Caco-2 (cell line): ENCODE results near the gene C3orf33. TPM values are rescaled to one million over a fixed set of nuclear protein-coding genes. Genes with fewer than 3 reads are reported as not detected.

ENCODE experiments used
- BruUV-seq: library from RNA; stranded (reverse); fragments of 400-500 nt; replicated peaks from 2 replicates; lab custom pipeline; 2021; lab: Mats Ljungman, UMichigan
- CTCF ChIA-PET: fragments of 300-600 bp; sonication (Branson Sonifier 250); formaldehyde crosslinking; loops from one replicate; lab custom pipeline; 2022; ENCODE audit warnings: antibody characterized with exemption; lab: Charles Lee
- POLR2A ChIA-PET: fragments of 300-600 bp; sonication (Branson Sonifier 250); formaldehyde crosslinking; loops from one replicate; lab custom pipeline; 2022; ENCODE audit warnings: antibody characterized with exemption; lab: Charles Lee
- DNase-seq, 2 experiments: peaks; one replicate each; pipeline versions ENCODE4 v3.0.0 to v3.0.0-alpha.2; 2020 to 2022
- H3K27me3 ChIP-seq: replicated peaks from 2 replicates; pipeline ENCODE4 v1.6.0; 2011; ENCODE audit warnings: low read length; ENCODE audit not compliant: control insufficient read depth, insufficient read depth
- H3K36me3 ChIP-seq: 2 replicates; pipeline ENCODE4 v1.5.1; 2011; ENCODE audit warnings: low read length; ENCODE audit not compliant: control insufficient read depth, insufficient read depth
- H3K4me1 ChIP-seq: fragments of 250-450 bp; sonication (Bioruptor Pico); 2 replicates; pipeline ENCODE4 v1.5.1; 2020; ENCODE audit warnings: mild to moderate bottlenecking
- H3K4me3 ChIP-seq: 2 replicates; pipeline ENCODE4 v1.5.1; 2011; ENCODE audit warnings: low read depth, mild to moderate bottlenecking, control low read depth, low read length
- H3K9me3 ChIP-seq: fragments of 250-450 bp; sonication (Bioruptor Pico); 2 replicates; pipeline ENCODE4 v1.5.1; 2020; ENCODE audit warnings: mild to moderate bottlenecking, moderate library complexity
- H3K27ac Mint-ChIP-seq: one replicate; pipeline ENCODE4 v1.8.0; 2022; ENCODE audit warnings: mixed read lengths; ENCODE audit not compliant: unreplicated experiment
- H3K27me3 Mint-ChIP-seq: one replicate; pipeline ENCODE4 v1.8.0; 2022; ENCODE audit warnings: mixed read lengths; ENCODE audit not compliant: insufficient read depth, unreplicated experiment
- H3K36me3 Mint-ChIP-seq: one replicate; pipeline ENCODE4 v1.8.0; 2022; ENCODE audit warnings: mild to moderate bottlenecking, mixed read lengths; ENCODE audit not compliant: insufficient read depth, unreplicated experiment
- H3K4me1 Mint-ChIP-seq: one replicate; pipeline ENCODE4 v1.8.0; 2022; ENCODE audit warnings: low read depth, mixed read lengths; ENCODE audit not compliant: unreplicated experiment
- H3K4me3 Mint-ChIP-seq: one replicate; pipeline ENCODE4 v1.8.0; 2022; ENCODE audit warnings: mild to moderate bottlenecking, moderate library complexity, mixed read lengths; ENCODE audit not compliant: unreplicated experiment
- H3K9me3 Mint-ChIP-seq: one replicate; pipeline ENCODE4 v1.8.0; 2022; ENCODE audit warnings: mixed read lengths; ENCODE audit not compliant: unreplicated experiment
- intact Hi-C: fragments of 100-400 bp; cut with micrococcal nuclease; formaldehyde crosslinking; loops from one replicate; pipeline ENCODE4 v1.10.0; 2022; ENCODE audit not compliant: unreplicated experiment
- total RNA-seq: library from RNA; stranded (reverse); gene quantifications from 2 replicates; pipeline ENCODE4 v1.2.3, GENCODE V29; 2022
- TF ChIP-seq, protein P1 (sequence below), 2 experiments: fragments of 200-600 bp in 1 of 2; IDR thresholded peaks; 1 replicate in 1 of 2; 2 replicates in 1 of 2; pipeline versions ENCODE4 v1.5.1 to v1.8.0; 2011 to 2022; ENCODE audit warnings: antibody characterized with exemption in 1 of 2, control low read depth in 1 of 2, inconsistent platforms in 1 of 2, low read depth in 1 of 2, low read length in 1 of 2, mild to moderate bottlenecking in 1 of 2, moderate library complexity in 1 of 2; ENCODE audit not compliant: insufficient read depth in 1 of 2, severe bottlenecking in 1 of 2, unreplicated experiment in 1 of 2

C3orf33 gene
- total RNA-seq, 1 experiment from 2014 or later, result 5.4 TPM

DNA sequence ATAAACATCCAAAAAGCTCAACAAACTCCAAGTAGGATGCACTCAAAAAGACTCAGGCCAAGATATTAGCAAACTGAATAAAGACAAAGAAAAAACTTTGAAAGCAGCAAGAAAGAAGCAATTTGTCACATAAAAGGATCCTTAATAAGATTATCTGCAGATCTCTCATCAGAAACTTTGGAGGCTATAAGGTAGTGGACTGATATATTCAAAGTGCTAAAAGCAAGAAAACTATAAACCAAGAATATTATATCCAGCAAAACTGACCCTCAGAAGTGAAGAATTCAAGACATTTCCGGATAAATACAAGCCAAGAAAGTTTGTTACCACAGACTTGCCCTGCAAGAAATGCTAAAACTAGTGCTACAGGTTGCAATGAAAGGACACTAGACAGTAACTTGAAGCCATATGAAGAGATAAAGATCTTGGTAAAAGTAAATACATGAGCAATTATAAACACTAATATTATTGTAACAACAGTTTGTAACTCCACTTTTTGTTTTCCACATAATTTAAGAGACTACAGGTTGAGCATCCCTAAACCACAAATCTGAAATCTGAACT lies 23.6 kb downstream of the C3orf33 start:
- no peaks in the 10 kb centered on the region for H3K4me1 ChIP-seq
- H3K4me3 Mint-ChIP-seq, result no peak overlapping the region
- no peak for DNase-seq
- TF ChIP-seq, protein P1, sequence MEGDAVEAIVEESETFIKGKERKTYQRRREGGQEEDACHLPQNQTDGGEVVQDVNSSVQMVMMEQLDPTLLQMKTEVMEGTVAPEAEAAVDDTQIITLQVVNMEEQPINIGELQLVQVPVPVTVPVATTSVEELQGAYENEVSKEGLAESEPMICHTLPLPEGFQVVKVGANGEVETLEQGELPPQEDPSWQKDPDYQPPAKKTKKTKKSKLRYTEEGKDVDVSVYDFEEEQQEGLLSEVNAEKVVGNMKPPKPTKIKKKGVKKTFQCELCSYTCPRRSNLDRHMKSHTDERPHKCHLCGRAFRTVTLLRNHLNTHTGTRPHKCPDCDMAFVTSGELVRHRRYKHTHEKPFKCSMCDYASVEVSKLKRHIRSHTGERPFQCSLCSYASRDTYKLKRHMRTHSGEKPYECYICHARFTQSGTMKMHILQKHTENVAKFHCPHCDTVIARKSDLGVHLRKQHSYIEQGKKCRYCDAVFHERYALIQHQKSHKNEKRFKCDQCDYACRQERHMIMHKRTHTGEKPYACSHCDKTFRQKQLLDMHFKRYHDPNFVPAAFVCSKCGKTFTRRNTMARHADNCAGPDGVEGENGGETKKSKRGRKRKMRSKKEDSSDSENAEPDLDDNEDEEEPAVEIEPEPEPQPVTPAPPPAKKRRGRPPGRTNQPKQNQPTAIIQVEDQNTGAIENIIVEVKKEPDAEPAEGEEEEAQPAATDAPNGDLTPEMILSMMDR (IDR thresholded peaks at IDR 0.05; ENCODE audit: insufficient read depth in 1 of 2, low read depth in 1 of 2, low read length in 1 of 2, severe bottlenecking in 1 of 2, unreplicated experiment in 1 of 2), result no peak
- H3K4me3 ChIP-seq, result no peak overlapping the region
- H3K27me3 Mint-ChIP-seq, result no peaks in the 10 kb centered on the region
- no peaks in the 10 kb centered on the region for H3K9me3 ChIP-seq
- POLR2A ChIA-PET, result no interaction called here
- no TSS peak for BruUV-seq
- intact Hi-C loops, result no loop called here
- no peaks in the 10 kb centered on the region for H3K9me3 Mint-ChIP-seq
- no peak overlapping the region for H3K27ac Mint-ChIP-seq
- CTCF ChIA-PET, result no interaction called here
- peaks cover 7% of the 10 kb centered on the region for H3K4me1 Mint-ChIP-seq
- H3K36me3 Mint-ChIP-seq, result peaks cover 18% of the 10 kb centered on the region
- no peaks in the 10 kb centered on the region for H3K27me3 ChIP-seq
- no peaks in the 10 kb centered on the region for H3K36me3 ChIP-seq

DNA sequence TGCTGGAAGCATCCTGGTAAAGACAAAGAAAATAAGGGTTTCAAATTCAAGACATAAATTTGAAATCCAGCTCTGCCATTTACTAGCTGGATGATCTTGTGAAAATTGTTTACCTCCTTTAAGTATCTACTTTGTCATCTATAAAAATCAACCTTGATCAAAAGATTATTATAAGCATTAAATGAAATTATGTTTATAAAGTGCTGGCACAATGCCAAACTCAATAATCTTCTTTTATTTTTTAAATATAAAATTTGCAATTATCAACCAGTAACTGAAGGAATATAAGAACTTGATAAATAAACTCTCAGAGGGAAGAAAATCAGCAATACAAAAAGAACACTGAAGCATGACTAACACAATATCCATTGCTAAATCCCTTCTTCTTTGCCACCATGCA lies 25.8 kb downstream of the C3orf33 start:
- Mint-ChIP-seq H3K4me3 (no peak overlapping the region), H3K36me3 (peaks cover 13% of the 10 kb centered on the region), H3K27ac (no peak overlapping the region), H3K4me1 (no peaks in the 10 kb centered on the region), H3K9me3 (no peaks in the 10 kb centered on the region), H3K27me3 (no peaks in the 10 kb centered on the region)
- BruUV-seq, result no TSS peak
- CTCF ChIA-PET, result interaction anchor here (1.3 kb wide), 1 partner anchor 26 kb away, joined by 6 read pairs; the partner anchor contains the start of gene C3orf33
- POLR2A ChIA-PET, result no interaction called here
- H3K9me3 ChIP-seq, result no peaks in the 10 kb centered on the region
- no peak for DNase-seq
- no peaks in the 10 kb centered on the region for H3K4me1 ChIP-seq
- H3K4me3 ChIP-seq, result no peak overlapping the region
- TF ChIP-seq, protein P1 (IDR thresholded peaks at IDR 0.05; ENCODE audit: insufficient read depth in 1 of 2, low read depth in 1 of 2, low read length in 1 of 2, severe bottlenecking in 1 of 2, unreplicated experiment in 1 of 2), result no peak
- intact Hi-C loops, result no loop called here
- H3K27me3 ChIP-seq, result no peaks in the 10 kb centered on the region
- no peaks in the 10 kb centered on the region for H3K36me3 ChIP-seq

DNA sequence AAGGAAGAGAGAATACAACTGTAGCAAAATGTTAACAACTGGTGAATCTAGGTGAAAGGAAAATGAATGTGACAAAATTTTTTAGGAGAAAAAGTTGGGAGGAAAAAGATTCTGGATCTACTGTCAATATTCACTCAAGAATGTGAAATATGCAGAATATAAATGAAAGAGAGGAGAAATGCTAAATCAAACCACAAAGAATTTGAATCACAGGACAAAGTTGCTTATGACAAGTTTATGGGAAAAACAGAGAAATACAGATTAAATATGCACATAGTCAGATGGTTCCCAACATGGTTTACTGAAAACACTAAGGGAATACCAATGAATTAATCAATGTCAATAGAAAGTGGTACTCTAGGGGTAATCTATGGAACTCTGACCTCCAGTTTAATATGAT lies 27.6 kb downstream of the C3orf33 start:
- BruUV-seq, result no TSS peak
- Histone ChIP-seq H3K9me3 (no peaks in the 10 kb centered on the region), H3K4me1 (no peaks in the 10 kb centered on the region), H3K27me3 (no peaks in the 10 kb centered on the region), H3K4me3 (no peak overlapping the region), H3K36me3 (no peaks in the 10 kb centered on the region)
- TF ChIP-seq, protein P1 (IDR thresholded peaks at IDR 0.05; ENCODE audit: insufficient read depth in 1 of 2, low read depth in 1 of 2, low read length in 1 of 2, severe bottlenecking in 1 of 2, unreplicated experiment in 1 of 2), result no peak
- Mint-ChIP-seq H3K27me3 (no peaks in the 10 kb centered on the region), H3K4me1 (no peaks in the 10 kb centered on the region), H3K4me3 (no peak overlapping the region), H3K27ac (no peak overlapping the region), H3K36me3 (peaks cover 13% of the 10 kb centered on the region), H3K9me3 (no peaks in the 10 kb centered on the region)
- no peak for DNase-seq
- intact Hi-C loops, result no loop called here
- POLR2A ChIA-PET, result no interaction called here
- CTCF ChIA-PET, result no interaction called here
